ENCODE results near the gene LBH.

GRCh38 chr2:30222636-30223360 is 8.5 kb upstream of the LBH start:
- no peak for TF ChIP-seq EP300 (IDR thresholded peaks at IDR 0.05)
- TF ChIP-seq CTCF (IDR thresholded peaks at IDR 0.05): no peak
- no peak for TF ChIP-seq POLR2A (IDR thresholded peaks at IDR 0.05)
- no peak for TF ChIP-seq POLR2AphosphoS5 (IDR thresholded peaks at IDR 0.05)

Data from gastroesophageal sphincter (tissue), 3 donors.